Uterus (tissue), 4 donors: ENCODE results near the gene IL17B. TPM values are rescaled to one million over a fixed set of nuclear protein-coding genes. Genes with fewer than 3 reads are reported as not detected.
A peak's percentile ranks its signal among the peaks of the same experiment; 100 is the strongest.

Source experiments
- DNase-seq, 2 donors: peaks; one replicate each; pipeline ENCODE4 v3.0.0-alpha.2; 2019 to 2020
- H3K27ac ChIP-seq, 2 donors: fragments of 200-600 bp; sonication (generic); 1 replicate in 1 of 2; 2 replicates in 1 of 2; pipeline ENCODE4 v1.5.1; 2016 to 2018
- H3K27me3 ChIP-seq, 2 donors: fragments of 200-600 bp; sonication (generic); one replicate each; pipeline ENCODE4 v1.5.1; 2018 to 2019; ENCODE audit warnings: control low read depth in 1 of 2
- H3K36me3 ChIP-seq, 2 donors: fragments of 200-600 bp; sonication (generic); one replicate each; pipeline ENCODE4 v1.5.1; 2019; ENCODE audit warnings: control low read depth in 1 of 2
- H3K4me1 ChIP-seq, 2 donors: fragments of 200-600 bp; sonication (generic); one replicate each; pipeline ENCODE4 v1.5.1; 2018 to 2019; ENCODE audit warnings: control low read depth in 1 of 2
- H3K4me3 ChIP-seq, 2 donors: fragments of 200-600 bp; sonication (generic); 1 replicate in 1 of 2; 2 replicates in 1 of 2; pipeline ENCODE4 v1.5.1; 2018 to 2019; ENCODE audit warnings: mild to moderate bottlenecking in 1 of 2
- H3K9me3 ChIP-seq, 2 donors: fragments of 200-600 bp; sonication (generic); one replicate each; pipeline ENCODE4 v1.5.1; 2019; ENCODE audit warnings: control low read depth in 1 of 2
- POLR2A ChIP-seq, 2 donors: fragments of 450-650 bp; IDR thresholded peaks; one replicate each; pipeline ENCODE4 v1.6.1; 2016; ENCODE audit warnings: antibody characterized with exemption in 2 of 2, mild to moderate bottlenecking in 1 of 2, moderate library complexity in 1 of 2
- intact Hi-C: fragments of 100-400 bp; cut with DNase I; formaldehyde crosslinking; loops from one replicate; pipeline ENCODE4 v1.15.1; 2023; ENCODE audit warnings: low total_unique reads
- total RNA-seq, 4 donors: library from RNA; depleted of rRNA in 3 of 4; stranded (reverse); fragments of >200 nt in 3 of 4; gene quantifications; one replicate each; pipeline versions ENCODE4 v1.1.0 to v1.2.4, GENCODE V29; 2014 to 2023
- TF ChIP-seq, protein P1 (sequence below), 4 experiments: fragments of 200-600 bp in 2 of 4; fragments of 450-650 bp in 2 of 4; sonication (generic) in 2 of 4; IDR thresholded peaks; one replicate each; pipeline ENCODE4 v1.5.1; 2016 to 2019; ENCODE audit warnings: antibody characterized with exemption in 4 of 4, mild to moderate bottlenecking in 2 of 4, moderate library complexity in 1 of 4
- donor health status: DM: yes; HTN: yes; CAD: no.

Gene IL17B
- total RNA-seq, 4 donors from 2014 or later: 1.6 to 2.3 TPM; not detected in 2

DNA sequence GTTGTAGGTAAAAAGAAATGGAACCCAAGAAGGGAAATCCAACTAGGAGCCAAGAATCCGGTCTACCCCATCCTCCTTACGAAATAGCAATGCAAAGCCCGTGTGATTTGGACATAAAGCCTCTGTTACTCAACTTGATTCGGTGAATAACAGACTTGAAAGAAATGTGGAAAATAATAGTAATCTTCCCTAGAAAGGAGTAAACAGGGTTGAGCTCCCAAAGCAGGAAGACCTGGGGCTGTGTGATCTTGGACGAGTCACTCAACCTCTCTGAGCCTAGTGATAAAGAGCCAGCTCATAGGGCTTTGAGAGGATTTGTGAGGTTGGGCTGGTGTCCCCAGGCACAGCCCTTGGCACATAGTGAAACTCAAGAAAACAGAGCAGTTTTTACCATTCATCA, 42.7 kb upstream of the IL17B start:
- H3K4me1 ChIP-seq: peaks cover 18 to 19% of the 10 kb centered on the region in 2 donors
- peak overlapping the region; percentile 99 for H3K27ac ChIP-seq
- TF ChIP-seq POLR2A (IDR thresholded peaks at IDR 0.05): no peak
- intact Hi-C loops: no loop called here
- no peak for DNase-seq
- no peak overlapping the region for H3K4me3 ChIP-seq
- H3K9me3 ChIP-seq: no peaks in the 10 kb centered on the region
- no peaks in the 10 kb centered on the region for H3K27me3 ChIP-seq
- H3K36me3 ChIP-seq: no peaks in the 10 kb centered on the region

DNA sequence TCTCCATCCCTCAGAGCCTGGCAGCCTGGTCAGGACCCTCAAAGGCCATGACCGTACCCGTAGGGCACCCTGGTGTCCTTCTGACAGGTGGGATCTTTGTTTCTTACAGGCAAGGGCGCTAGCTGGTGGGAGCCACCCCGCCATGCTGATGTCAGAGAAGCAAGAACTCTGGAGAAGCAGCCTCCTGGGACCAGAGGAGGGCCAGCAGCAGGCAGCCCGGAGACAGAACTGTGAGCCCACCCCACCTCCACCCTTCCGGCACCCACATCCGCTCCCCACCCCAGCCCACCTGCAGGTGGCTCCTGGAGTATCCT, 42.2 kb upstream of the IL17B start:
- Histone ChIP-seq H3K36me3 (no peaks in the 10 kb centered on the region), H3K27ac (peak overlapping the region; percentile 99), H3K4me1 (peaks cover 18 to 19% of the 10 kb centered on the region in 2 donors), H3K27me3 (no peaks in the 10 kb centered on the region), H3K9me3 (no peaks in the 10 kb centered on the region), H3K4me3 (no peak overlapping the region)
- peak in 1 of 2 donors; percentile 43 for DNase-seq
- TF ChIP-seq, protein P1, sequence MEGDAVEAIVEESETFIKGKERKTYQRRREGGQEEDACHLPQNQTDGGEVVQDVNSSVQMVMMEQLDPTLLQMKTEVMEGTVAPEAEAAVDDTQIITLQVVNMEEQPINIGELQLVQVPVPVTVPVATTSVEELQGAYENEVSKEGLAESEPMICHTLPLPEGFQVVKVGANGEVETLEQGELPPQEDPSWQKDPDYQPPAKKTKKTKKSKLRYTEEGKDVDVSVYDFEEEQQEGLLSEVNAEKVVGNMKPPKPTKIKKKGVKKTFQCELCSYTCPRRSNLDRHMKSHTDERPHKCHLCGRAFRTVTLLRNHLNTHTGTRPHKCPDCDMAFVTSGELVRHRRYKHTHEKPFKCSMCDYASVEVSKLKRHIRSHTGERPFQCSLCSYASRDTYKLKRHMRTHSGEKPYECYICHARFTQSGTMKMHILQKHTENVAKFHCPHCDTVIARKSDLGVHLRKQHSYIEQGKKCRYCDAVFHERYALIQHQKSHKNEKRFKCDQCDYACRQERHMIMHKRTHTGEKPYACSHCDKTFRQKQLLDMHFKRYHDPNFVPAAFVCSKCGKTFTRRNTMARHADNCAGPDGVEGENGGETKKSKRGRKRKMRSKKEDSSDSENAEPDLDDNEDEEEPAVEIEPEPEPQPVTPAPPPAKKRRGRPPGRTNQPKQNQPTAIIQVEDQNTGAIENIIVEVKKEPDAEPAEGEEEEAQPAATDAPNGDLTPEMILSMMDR (IDR thresholded peaks at IDR 0.05): no peak
- TF ChIP-seq POLR2A (IDR thresholded peaks at IDR 0.05): no peak
- intact Hi-C loops: no loop called here

DNA sequence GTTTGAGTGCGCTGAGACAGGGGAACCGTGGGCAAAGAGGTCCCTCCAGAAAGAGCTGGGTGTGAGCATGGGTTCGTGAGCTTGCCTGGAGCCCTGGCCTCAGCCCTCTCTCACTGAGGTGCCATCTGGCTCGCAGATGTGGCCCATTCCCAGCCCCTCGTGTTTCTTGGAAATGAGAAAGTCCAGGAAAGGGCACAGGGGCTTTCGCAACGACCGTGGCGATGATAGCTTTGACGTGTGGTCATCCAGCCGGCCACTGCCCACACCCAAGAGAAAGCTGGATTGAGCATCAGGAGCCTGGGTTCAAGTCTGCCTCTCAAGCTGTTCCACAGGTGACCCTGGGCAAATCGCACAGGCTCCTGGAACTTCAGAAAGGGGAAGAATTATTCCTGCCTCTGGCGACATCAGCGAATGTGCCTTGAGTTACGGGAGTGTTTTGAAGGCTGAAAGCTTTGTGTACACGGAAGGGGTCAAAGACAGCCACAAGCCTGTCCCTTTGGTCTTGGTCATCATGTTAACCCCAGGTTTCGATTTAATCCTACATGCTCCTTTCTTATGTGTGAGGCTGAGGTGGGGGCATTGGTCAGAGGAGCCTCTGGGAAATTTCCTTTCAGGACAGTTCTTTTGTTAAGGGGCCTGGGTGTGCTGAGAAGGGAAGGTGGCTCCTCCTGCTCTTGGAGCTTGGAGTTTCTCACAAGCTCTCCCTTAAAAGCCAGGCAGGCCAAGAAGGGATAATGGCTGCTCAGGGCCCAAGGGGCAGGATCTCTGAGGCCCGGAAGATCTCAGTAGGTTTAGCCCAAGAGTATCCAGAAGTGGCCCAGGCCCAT, 41.7 kb upstream of the IL17B start:
- H3K27ac ChIP-seq: peak overlapping the region; percentile 99
- H3K36me3 ChIP-seq: no peaks in the 10 kb centered on the region
- no peak overlapping the region for H3K4me3 ChIP-seq
- DNase-seq: peak; percentile 77 to 81
- peaks cover 18 to 19% of the 10 kb centered on the region in 2 donors for H3K4me1 ChIP-seq
- no peaks in the 10 kb centered on the region for H3K9me3 ChIP-seq
- no peak for TF ChIP-seq POLR2A (IDR thresholded peaks at IDR 0.05)
- H3K27me3 ChIP-seq: no peaks in the 10 kb centered on the region
- intact Hi-C loops: no loop called here

DNA sequence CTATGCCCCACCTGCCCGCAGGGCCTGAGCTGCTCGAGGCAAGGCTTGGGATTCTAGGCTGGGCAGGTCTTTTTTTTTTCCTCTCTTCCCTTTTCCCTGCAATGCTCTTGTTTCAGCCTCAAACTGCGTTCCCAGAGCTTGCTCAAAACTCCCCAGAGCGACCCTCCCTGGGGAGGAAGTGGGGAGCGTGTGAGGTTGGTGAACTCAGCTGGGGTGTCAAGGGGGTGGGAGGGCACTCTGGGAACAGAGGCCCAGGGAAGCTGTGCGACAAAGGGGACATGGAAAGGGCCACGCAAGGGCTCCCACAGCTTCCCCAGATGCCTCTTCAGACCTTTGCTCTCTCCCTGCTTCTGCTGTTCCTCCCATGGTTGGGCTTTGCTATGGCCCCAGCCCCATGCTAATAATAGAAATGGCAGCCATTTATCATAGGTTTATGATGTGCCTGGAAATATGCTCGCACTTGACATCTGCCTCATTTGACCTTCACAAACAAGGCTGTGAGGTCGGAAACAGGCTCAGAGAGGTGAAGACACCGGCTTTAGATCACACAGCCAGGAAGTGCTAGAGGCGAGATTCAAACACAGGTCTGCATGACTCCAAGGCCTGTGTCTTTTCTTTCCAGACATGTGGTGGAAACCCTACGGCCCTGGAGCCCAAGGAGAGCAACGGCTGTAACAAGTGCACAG, 40.9 kb upstream of the IL17B start:
- Histone ChIP-seq H3K9me3 (no peaks in the 10 kb centered on the region), H3K4me1 (peaks cover 18 to 21% of the 10 kb centered on the region in 2 donors), H3K27me3 (no peaks in the 10 kb centered on the region), H3K4me3 (no peak overlapping the region), H3K27ac (peak overlapping the region; percentile 99), H3K36me3 (no peaks in the 10 kb centered on the region)
- intact Hi-C loops: loop anchor here (5.0 kb wide), 1 partner anchor 38 kb away; no protein-coding TSS in a partner anchor
- TF ChIP-seq, protein P1 (IDR thresholded peaks at IDR 0.05): no peak
- TF ChIP-seq POLR2A (IDR thresholded peaks at IDR 0.05): no peak
- peak; percentile 49 to 64 for DNase-seq

DNA sequence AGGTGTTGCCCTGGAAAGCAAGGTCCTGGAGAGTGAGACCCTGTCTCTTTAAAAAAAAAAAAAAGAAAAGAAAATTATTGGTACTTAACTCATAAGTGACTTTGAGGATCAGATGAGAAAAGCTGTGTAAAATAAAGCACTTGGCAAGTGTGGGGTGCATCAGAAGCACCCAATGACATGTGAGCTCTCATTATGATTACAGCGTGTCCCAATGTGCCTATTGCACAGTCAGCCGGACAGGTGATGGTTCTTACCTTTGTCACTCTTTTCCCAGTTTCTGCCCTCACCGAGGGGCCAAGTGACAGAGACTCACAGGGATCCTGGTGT, 40.4 kb upstream of the IL17B start:
- peaks cover 18 to 25% of the 10 kb centered on the region in 2 donors for H3K4me1 ChIP-seq
- H3K27me3 ChIP-seq: no peaks in the 10 kb centered on the region
- peak overlapping the region; percentile 99 for H3K27ac ChIP-seq
- intact Hi-C loops: loop anchor here (5.0 kb wide), 1 partner anchor 37 kb away; no protein-coding TSS in a partner anchor
- no peaks in the 10 kb centered on the region for H3K36me3 ChIP-seq
- TF ChIP-seq, protein P1 (IDR thresholded peaks at IDR 0.05): no peak
- no peak for TF ChIP-seq POLR2A (IDR thresholded peaks at IDR 0.05)
- no peaks in the 10 kb centered on the region for H3K9me3 ChIP-seq
- no peak for DNase-seq
- H3K4me3 ChIP-seq: no peak overlapping the region

DNA sequence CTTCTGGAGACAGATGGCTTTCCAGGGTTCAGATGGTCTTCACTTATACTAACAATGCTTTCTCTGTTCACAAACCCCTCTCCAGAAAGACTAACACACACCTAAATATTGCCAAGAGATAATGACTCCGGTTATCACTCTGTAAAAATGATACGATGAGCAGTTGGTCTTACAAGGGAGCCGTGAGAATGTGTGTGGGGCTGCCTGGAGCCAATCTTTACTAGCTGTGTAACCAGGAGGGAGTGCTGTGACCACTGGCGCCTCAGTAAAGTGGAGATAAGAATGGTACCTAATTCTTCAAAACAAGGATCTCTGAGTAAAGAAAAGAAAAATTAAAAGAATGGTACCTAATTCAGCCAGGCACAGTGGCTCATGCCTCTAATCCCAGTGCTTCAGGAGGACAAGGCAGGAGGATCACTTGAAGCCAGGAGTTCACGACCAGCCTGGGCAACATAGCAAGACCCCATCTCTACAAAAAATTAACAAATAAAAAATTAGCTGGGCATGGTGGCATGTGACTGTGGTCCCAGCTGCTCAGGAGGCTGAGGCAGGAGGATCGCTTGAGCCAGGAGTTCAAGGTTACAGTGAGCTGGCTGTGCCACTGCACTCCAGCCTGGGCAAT, 39.9 kb upstream of the IL17B start:
- Histone ChIP-seq H3K27ac (peak overlapping the region; percentile 99), H3K9me3 (no peaks in the 10 kb centered on the region), H3K4me1 (peaks cover 18 to 25% of the 10 kb centered on the region in 2 donors), H3K36me3 (no peaks in the 10 kb centered on the region), H3K27me3 (no peaks in the 10 kb centered on the region), H3K4me3 (no peak overlapping the region)
- intact Hi-C loops: loop anchor here (5.0 kb wide), 1 partner anchor 37 kb away; no protein-coding TSS in a partner anchor
- DNase-seq: peak in 1 of 2 donors; percentile 36
- TF ChIP-seq, protein P1 (IDR thresholded peaks at IDR 0.05): no peak
- no peak for TF ChIP-seq POLR2A (IDR thresholded peaks at IDR 0.05)
